Measurements from ENCODE around the gene DTNB.

DTNB gene

DNA sequence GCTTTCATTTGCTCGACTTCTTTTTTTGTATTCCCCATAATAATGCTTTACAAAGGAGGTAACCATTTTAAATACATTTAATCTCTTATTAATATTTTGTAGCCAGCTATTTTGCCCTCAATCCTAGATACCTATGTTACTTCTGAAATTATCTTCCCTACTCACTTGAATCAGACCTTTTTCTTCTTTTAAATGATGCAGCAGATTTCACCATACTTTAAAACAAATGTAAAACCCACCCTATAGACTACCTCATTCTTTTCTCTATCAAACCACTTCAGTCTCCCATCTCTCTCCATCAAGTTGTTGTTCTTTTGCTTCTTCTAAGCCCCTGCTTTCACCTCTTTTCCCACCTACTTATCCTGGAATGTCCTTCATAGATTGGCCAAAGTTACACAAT lies 180.2 kb downstream of the DTNB start:
- no peak for DNase-seq

DNA sequence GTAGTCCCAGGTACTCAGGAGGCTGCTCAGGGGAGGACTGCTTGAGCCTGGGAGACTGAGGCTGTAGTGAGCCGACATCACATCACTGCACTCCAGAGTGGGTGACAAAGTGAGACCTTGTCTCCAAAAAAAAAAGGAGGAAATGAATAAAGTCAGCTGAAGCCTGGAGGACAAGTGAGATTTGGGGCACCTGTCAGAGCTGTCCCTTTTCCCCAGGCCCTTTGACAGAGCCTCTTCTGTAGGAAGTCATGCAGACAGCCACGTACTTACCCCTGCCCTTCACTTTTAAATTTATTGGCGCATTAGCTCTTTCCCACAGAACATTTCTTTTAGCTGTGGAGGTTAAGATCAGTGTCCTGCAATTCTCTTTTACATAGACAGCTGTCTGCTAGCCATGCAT lies 180.7 kb downstream of the DTNB start:
- DNase-seq: no peak

DNA sequence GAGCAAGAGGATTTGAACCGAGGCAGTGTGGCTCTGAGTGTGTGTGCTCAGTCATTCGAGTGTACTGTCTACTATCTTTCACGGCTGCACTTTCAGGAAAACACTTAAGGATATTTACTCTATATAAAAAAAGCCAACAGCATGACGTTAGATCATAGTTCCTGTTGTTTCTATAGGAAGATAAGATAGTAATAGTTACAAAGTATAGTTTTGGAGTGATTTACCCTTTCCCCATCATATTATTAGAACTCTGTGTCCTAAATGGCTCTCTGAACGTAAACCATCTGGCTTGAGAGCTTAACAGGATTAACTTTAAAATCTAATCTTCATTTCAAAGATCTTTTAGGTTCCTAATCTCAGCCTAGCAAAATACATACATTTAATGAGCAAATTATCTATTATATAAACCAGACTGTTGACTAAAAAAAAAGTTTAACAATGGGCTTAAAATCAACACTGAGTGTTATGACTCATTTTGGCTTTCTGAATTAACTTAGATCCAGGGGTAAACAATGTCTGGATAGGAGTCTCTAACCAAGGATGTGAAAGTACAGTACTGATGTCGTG lies 181.3 kb downstream of the DTNB start:
- DNase-seq: no peak

DNA sequence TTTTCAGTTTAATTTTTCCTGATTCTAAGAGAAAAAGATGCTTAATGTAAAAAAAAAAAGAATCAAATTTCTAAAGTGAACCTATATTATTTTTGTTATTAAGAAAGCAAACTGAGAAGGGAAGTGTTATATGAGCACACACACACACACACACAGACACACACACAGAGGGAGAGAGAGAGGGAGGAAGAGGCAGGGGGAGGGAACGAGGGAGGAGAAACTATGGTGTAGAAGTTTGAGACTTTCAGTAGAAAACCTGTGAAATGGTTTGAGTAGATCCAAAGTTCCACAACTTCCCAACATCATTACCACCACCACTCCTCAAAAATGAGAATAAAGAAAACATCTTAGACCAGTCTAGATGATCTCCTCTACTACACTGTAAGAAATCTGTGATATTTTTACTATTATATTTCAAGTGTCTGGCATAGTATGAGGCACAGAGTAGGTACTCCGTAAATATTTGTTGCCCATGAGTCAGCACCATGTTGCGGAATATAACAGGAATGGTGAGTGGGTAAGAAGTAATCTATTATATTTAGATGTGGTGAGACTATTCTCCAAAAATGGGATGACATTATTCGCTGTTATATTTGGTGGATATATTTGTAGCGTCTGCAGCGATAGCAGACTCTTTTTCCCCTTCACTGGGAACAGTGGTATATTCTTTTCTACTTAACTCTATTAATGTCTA lies 182.2 kb downstream of the DTNB start:
- DNase-seq: no peak

DNA sequence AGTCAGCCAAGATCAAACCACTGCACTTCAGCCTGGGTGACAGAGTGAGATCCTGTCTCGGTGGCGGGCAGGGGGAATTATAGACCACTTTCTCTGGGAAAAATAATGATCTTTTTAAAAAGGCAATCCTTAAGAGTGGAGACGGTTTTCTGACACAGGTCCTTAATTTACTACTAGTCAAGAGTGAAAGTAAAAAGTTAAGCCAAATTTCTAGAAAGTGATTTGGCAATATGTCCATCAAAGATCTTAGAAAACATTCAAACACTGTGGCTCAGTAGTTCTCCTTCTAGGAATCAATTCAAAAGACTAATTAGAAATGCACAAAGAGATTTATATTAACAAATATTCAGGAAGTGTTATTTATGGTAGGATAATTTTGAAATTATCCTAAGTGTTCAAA lies 183.2 kb downstream of the DTNB start:
- no peak for DNase-seq

DNA sequence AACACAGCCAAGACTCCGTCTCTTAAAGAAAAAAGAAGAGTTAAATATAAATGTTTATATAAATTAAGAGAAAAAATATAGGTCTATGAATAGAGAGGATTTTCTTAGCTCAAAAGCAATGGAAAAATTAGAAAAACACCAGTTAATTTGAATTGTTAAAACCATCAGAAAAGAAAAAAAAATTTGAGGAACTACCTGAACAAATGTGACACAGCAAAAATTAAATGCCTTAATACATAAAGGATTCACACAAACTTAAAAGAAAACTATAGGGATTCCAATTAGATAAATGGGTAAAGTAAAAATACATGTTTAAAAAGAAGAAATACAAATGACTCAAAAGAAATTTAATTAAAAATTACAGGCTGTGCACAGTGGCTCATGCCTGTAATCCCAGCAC lies 183.7 kb downstream of the DTNB start:
- DNase-seq: no peak

DNA sequence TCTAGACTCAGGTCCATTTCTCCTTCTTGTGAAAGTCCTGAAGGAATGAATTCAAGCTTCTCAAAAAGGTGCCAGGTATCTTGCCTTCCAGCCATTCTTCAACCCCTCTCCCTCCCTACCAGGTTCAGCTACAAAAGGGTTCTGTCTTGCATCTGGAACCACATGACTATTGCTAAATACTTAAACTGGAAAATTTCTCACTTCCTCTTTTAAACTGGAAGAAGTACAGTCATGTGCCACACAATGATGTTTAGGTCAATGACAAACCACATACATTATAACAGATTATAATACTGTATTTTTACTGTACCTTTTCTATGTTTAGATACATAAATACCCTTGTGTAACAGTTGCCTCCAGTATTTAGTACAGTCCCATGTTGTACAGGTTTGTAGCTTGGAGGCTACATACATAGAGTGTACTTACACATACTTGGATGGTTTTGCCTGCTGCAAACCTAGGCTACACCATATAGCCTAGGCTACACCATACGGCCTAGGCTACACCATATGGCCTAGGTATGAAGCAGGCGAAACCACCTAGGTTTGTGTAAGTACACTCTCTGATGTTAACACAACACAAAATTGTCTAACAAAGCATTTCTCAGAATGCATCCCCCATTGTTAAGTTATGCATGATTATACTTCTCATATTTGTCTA lies 189.6 kb downstream of the DTNB start:
- peak; percentile 13 for DNase-seq

DNA sequence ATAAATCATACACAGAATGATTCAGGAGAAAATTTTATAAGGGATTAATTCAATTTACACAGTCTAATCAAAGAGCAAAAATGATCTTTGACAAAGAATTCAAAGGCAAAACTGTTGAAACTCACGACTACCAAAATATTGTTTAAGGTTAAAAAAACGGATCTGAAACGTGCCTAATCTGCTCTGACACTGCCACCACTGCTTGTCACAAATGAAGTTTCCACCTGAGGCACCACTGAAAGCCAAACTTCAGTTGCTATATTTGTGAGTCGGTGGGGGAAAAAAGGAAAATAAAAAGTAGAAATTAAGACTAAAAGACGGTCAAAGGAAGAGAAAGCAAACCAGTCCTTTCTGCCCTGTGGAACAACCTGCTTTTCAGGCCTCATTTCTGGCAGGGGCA lies 191.0 kb downstream of the DTNB start:
- no peak for DNase-seq

DNA sequence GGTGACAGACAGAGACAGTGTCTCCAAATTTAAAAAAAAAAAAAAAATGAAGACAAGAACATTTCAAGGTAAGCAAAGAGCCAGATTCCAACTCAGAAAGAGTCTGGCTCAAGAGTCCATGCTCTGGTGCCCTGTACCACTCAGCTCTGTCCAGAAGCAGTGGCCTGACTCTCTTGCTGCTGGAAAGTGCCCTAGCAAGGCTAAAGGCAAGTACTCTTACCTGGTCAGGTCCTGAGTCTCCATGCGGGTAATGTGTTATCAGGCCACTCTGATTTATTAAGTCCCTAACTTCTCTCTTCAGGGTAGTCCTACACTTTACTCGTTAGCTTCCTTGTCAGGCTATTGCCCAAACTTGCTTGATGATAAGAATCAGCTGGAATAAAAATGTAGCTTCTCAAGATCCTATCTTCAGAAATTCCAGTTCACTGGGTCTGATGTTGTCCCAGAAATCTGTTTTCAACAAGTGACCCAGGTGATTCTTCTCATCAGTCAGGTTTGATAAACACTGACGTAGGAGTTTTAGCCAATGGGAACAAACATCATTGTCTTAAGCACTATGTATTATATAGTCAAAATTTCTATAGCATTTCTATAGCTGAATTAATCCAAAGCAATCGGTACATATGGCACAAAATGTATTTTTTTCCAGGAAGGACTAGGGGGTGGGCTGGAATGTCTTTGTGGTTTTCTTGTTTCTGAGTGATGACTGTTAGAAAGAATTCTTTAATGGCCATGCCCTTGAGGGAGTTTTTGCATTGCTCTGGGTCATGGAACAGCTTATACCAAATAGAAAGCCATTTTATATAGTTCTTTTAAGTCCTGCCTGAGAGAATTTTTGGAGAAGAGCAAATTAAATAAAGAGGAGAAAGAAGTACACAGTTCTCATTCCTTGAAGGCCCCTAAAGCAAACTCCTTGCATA lies 191.7 kb downstream of the DTNB start:
- DNase-seq: no peak

DNA sequence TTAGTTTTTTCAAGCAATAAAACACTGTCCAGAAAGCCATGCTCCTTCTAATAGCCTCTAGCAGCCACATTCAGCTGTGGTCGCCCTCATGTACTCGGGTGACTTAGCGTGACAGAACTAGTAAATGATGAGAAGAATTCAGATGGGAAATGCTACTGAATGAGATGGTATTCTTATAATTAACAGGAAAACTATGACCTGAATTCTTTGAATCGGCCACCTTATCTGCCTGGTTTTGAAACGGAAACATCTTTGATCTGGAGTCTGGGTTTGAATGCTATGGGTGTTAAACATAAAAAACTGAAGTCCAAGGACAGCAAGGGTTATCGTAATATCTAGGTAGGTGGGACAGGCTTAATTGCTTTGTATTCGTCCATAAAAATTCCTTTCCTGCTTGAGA lies 192.8 kb downstream of the DTNB start:
- no peak for DNase-seq

DNA sequence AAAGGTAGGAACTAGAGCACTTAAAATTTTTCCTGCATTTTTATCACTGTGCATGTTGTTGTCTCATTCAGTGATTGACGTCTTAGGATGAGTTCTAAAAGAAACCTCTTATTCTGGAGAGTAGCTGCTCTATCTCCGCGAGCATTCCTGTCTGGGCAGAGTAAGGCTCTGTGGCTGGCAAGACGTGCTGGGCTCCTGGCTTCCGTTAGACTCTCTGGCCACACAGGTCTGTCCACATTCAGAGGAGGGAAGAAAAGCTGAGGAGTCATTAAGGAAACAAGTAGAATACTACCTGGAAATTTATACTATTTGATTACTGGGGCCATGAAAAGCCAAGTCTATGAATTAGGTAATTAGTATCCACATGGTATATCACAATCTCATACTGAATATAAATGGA lies 193.6 kb downstream of the DTNB start:
- DNase-seq: no peak

DNA sequence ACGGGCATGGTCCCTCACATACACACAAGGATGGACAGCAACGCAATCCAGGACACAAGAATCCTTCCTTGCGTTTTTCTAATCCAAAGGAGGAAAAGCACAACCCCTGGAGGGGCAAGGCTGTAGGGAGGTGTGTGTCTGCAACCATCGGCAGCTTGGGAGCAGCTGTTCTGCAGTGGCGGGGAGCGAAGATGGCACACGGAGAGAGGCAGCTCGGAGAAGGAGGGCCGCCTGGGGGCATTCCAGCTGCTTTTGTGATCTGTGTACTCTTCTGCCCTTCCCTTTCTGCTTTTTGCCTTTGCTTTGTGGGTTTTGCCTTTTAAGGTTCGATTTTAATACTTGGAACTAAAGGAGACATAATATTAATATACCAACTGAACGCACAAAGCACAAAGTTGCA lies 194.6 kb downstream of the DTNB start:
- DNase-seq: no peak

DNA sequence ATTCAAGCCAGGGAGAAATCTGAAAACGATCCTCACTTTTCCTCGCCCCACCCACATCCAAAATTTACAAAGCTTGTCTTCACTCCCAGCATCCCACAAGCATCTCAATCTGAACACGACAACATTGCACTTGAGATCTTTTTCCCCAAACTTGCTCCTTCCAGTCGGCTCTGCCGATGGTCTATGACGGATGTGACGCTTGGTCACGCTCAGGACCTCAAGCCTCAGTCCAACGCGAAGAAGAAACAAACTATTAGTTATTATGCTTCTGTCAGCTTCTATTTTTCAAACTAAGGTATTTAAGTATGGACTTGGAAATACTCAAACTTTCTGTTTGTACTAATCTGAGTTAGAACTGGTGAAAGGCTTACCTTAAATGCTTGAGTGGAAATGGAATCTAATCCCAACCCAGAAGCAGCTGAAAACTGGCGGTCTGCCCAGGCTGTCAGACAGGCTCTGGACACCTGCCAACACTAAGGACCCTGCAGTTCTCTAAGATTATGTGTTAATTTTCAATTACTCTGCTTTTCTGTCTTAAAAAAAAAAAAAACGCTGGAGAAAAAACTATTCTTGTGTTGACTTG lies 199.5 kb downstream of the DTNB start:
- DNase-seq: no peak

DNA sequence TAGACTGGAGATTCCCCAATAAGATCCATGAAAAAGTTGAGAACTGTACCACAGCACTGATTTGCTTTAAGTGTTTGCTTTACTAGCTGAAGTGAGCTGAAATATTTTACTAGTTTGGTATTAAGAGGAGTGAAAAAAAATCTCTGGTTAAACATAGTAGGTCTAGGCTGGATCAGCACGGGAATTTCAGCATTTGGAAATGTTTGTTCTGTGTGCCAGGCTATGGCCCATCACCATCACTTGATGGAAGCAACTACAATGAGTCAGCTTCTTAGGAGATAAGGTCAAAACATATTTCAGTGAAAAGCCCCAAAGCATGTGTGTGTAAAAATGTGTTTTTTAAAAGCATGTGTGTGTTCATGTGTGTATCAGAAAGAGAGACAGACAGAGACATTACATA lies 200.2 kb downstream of the DTNB start:
- DNase-seq: no peak

DNA sequence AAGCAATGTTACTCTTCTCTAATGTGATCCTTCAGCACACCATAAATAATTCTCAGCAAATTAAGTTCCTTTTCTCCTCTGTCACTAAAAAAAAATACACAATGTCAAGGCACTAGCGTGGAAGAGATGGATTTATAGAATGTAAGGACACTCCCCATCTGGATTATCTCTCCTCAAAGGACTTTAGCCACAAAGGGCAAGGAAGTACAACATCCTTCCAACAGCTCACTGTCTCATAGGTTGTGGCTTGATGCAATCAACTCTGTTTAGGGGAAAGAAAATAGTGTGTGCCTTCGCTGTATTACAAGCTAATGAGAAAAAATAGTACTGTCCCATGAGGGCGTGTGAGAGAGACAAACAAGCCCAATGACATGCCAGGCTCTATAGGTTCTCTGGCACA lies 202.6 kb downstream of the DTNB start:
- DNase-seq: no peak

DNA sequence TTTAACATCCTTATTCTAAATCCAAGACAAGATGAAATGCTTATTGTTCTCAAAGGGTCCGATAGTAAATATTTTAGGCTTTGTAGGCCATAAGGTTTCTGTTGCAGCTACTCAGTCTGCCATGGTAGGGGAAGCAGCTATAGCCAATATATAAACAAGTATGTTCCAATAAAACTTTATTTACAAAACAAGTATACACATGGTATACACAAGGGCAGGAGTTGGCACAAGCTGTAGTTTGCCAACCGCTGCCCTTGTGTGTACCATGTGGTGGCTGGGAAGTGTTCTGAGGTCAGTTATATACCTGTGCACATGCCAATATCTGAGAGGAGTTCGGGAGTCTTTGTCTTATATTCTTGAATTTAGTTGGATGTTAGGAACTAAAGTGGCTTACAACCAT lies 205.6 kb downstream of the DTNB start:
- DNase-seq: no peak

DNA sequence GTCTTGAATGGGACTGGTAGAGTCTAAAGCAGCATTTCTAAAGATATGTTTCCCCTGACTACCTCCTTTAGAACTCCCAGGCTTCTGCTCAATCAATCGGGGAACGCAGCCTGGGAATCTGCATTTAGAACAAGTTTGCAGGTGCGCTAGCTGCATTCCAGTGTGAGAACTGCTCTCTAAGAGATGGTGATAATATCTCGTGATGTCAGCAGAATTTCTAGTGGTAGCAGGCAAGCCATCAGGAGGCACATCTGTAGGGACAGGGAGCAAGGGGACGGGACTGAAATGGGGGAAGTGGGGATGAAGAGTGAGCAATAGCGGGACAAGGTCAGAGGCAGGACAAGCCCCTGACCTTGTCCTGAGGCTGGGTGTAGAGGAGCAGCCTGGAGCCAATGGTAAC lies 211.4 kb downstream of the DTNB start:
- no peak for DNase-seq

DNA sequence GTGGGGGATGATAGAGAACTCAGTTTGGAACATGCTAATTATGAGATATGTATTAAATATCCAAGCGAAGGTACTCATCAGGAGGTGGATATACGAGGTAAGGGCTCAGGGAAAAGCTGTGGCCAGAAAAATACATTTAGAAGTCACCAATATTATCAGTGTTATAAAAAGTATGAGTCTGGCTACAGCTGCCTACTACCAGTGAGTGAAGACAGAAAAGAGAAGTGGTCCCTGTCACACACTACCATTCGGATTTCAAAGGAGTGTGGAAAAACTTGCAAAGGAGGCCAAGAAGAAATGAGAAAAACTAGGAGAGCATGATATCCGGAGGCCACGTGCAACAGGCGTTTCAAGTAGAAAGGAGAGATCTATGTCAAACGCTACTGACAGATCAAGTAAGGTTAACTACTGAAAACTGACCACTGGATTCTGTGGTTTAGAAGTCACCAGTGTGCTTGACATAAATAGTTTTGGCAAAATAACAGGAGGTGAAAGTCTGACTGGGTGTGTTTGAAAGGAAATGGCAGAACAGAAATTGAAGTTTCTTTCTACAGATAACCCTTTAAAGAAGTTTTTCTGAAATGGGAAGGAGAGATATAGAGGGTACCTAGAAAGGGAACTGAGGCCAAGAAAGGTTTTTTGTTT lies 213.0 kb downstream of the DTNB start:
- DNase-seq: no peak

DNA sequence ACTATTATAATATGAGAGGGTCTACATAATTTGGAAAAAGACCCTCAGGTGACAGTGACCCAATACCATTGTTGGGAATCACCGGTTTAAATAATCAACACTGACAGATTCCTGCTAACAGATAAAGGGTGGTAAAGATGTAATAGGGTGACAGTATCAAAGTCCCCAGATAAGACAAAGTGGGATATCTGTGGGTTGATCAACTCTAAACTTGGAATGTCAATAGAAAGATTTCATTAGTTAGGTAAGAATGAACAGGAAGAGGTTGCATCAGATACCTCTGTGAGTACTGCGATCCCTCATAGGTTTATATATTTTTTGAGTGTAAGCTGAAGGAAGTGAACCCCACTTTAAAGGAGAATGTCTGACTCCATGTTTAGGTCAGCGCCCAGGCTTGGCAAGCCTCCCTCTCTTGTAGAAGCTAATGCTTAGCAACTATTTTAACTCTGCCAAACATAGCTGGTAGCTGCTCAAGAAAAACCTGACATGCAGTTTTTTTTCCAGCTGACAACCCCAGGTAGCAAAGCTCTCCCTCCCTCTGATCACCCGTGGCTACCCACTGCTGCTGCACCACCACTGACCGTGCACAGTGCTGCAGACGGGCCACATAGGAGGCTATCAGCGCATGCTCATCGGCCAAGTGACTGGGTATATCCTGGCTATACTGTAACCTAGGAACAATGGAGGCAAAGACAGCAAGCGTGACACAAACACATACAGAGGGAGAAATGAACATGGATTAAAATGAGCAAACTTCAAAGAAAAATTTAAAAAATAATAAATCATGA lies 218.4 kb downstream of the DTNB start:
- no peak for DNase-seq

DNA sequence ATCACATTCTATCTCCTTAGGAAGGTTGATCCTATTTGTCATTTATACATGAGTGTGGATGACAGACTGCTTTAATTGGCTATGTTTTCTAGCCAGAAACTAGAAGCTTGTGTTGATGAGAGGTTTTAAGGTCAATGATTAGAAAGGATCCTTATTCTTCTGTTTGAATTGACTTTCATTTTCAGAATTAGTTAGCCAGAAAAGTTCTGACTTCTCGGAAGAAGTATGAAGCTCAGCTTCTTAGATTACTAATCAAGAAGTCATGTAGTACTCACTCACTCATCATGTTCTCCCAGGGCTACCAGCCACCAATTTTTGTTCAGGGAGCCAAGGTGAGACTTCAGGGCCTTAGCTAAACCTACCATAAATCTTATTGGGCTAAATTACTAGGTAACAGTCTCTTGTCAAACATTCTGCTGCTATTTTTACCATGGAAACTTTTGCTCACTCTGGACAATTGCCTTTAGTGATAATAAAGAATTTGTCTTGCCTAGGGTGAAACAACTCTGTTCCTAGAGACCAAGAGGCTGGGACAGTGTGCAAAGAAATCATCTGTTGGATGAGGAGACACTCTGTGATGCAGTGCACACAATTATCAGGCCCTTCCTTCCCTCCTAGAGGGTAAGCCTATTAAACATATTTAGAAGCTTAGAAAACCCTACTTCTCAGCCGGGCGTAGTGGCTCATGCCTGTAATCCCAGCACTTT lies 220.0 kb downstream of the DTNB start:
- DNase-seq: no peak

DNA sequence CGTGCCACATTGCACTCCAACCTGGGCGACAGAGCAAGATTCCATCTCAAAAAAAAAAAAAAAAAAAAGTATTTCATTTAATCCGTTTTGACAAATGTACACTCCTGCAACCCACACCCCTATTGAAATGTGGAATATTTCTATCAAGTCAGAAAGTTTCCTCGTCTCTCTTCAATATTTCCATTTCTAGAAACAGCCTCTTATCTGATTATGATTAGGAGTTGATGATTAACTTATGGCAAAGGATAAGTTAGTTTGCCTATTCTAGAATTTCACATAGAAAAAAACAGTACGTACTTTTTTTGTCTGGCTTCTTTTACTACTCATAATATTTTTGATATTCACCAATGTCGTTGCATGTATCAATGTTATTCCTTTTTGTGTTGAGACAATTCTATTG lies 224.6 kb downstream of the DTNB start:
- no peak for DNase-seq

Data from KG1 (cell line).